Upper lobe of left lung (tissue), 6 donors: ENCODE measurements around the gene SLC5A4. TPM values are rescaled to one million over a fixed set of nuclear protein-coding genes. Genes with fewer than 3 reads are reported as not detected.

Experiments
- small RNA-seq, 4 donors: library from RNA; depleted of rRNA; stranded (forward); fragments of <200 nt; gene quantifications; one replicate each; pipeline ENCODE3, GENCODE V24; 2016
- total RNA-seq, 6 donors: library from RNA; depleted of rRNA in 4 of 6; stranded (reverse); fragments of >200 nt in 4 of 6; gene quantifications; one replicate each; pipeline versions ENCODE4 v1.1.0 to v1.2.1, GENCODE V29; 2016 to 2021
- donor health status: DM: no; HTN: no; CAD: no; lungs with moderate emphysema.
- donor health status: DM: no; HTN: yes; CAD: no; lungs with severe emphysema.

Gene SLC5A4
- total RNA-seq, 6 donors from 2014 or later = 0.33 to 6.3 (median 1.2) TPM

Small RNA genes within 50 kb of the gene (small RNA-seq; reads per million reads assigned to genes)
- gene RF02171 = 0 reads per million in 4 donors

Other genes with a start within 250 kb of the SLC5A4 start
- gene SLC5A1, start 212.1 kb downstream of the SLC5A4 start, total RNA-seq = 10 to 100 TPM in 1 of 6 donors, 1 to 10 TPM in 4, not detected in 1; 1.1 to 10.0 (median 2.0) TPM
- gene C22orf42, start 96.0 kb downstream of the SLC5A4 start, total RNA-seq = not detected
- under 1 TPM in 1 of 6 donors, not detected in 5; 0.49 TPM for gene RFPL2, start 50.3 kb downstream of the SLC5A4 start, total RNA-seq
- not detected for gene RFPL3, start 102.5 kb upstream of the SLC5A4 start, total RNA-seq
- gene RTCB, start 156.9 kb upstream of the SLC5A4 start, total RNA-seq = 10 to 100 TPM; 45.3 to 71.4 (median 63.7) TPM
- gene BPIFC, start 209.1 kb upstream of the SLC5A4 start, total RNA-seq = not detected
- 100 to 1,000 TPM in 2 of 6 donors, 10 to 100 TPM in 4; 69.9 to 115 (median 85.4) TPM for gene FBXO7, start 219.5 kb upstream of the SLC5A4 start, total RNA-seq